Prostate gland (tissue), 2 donors: ENCODE data around the gene SYNGR1.

ENCODE experiments used
- CTCF ChIP-seq, 4 experiments: fragments of 200-600 bp in 2 of 4; fragments of 450-650 bp in 2 of 4; sonication (generic) in 2 of 4; IDR thresholded peaks; 1 replicate in 3 of 4; 2 replicates in 1 of 4; pipeline ENCODE4 v1.5.1; 2016 to 2019; ENCODE audit warnings: antibody characterized with exemption in 4 of 4, mild to moderate bottlenecking in 2 of 4, moderate library complexity in 2 of 4
- POLR2A ChIP-seq: fragments of 450-650 bp; IDR thresholded peaks from one replicate; pipeline ENCODE4 v1.6.1; 2016; ENCODE audit warnings: antibody characterized with exemption, mild to moderate bottlenecking
- POLR2AphosphoS5 ChIP-seq: sonication (generic); formaldehyde crosslinking; IDR thresholded peaks from one replicate; pipeline ENCODE4 v1.6.1; 2017; ENCODE audit warnings: antibody characterized with exemption

DNA sequence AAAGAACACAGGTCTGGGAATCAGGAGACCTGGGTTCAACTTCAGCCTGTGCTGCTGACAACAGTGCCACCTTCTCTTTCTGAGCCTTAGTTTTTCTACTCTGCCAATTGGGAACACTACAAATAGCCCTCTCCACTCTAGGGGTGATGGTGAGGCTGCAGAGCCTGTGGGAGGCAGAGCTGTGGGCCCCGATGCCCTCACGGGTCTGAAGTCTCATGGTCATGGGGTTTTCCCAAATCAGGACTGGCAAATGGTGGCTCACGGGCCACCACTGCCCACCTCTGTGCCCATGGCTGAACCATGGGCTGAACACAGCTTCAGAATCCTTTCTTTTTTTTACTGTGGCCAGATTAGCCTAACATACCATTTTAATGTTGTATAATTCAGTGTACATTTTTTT is 19.8 kb downstream of the SYNGR1 start:
- TF ChIP-seq CTCF (IDR thresholded peaks at IDR 0.05) (no peak), POLR2A (no peak), POLR2AphosphoS5 (no peak)
